Measurements from ENCODE around the gene CHP2. TPM values are rescaled to one million over a fixed set of nuclear protein-coding genes. Genes with fewer than 3 reads are reported as not detected.

Gene CHP2
- total RNA-seq, 1 experiment from 2014 or later, result 1.4 TPM

- peaks cover 5% of the 10 kb centered on the region for H3K9me3 ChIP-seq (ENCODE audit: control insufficient read depth, low read depth, low read length)
- peaks cover 3% of the 10 kb centered on the region; the same call in 1 of the 2 replicates for H3K27me3 ChIP-seq (ENCODE audit: insufficient read depth, low read length)
- H2AK5ac ChIP-seq (ENCODE audit: insufficient read length, low read length), result no peak overlapping the region
- TF ChIP-seq, protein P1, sequence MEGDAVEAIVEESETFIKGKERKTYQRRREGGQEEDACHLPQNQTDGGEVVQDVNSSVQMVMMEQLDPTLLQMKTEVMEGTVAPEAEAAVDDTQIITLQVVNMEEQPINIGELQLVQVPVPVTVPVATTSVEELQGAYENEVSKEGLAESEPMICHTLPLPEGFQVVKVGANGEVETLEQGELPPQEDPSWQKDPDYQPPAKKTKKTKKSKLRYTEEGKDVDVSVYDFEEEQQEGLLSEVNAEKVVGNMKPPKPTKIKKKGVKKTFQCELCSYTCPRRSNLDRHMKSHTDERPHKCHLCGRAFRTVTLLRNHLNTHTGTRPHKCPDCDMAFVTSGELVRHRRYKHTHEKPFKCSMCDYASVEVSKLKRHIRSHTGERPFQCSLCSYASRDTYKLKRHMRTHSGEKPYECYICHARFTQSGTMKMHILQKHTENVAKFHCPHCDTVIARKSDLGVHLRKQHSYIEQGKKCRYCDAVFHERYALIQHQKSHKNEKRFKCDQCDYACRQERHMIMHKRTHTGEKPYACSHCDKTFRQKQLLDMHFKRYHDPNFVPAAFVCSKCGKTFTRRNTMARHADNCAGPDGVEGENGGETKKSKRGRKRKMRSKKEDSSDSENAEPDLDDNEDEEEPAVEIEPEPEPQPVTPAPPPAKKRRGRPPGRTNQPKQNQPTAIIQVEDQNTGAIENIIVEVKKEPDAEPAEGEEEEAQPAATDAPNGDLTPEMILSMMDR (conservative IDR thresholded peaks at IDR 0.05), result no peak
- no CpG with 5 or more reads among the region's 2 CpGs for WGBS (ENCODE audit: extremely low coverage, insufficient read length, low lambda C conversion rate)
- H3K4me2 ChIP-seq (ENCODE audit: insufficient read depth, insufficient read length, low read length), result no peak overlapping the region
- no peak overlapping the region for H3K56ac ChIP-seq (ENCODE audit: insufficient read length, low read depth, low read length)
- Mint-ChIP-seq H3K27me3 (ENCODE audit: low read depth) (peaks cover 27% of the 10 kb centered on the region), H3K36me3 (ENCODE audit: insufficient read depth in 1 of 3, low read depth in 3 of 3) (peaks cover 2 to 19% (median 7%) of the 10 kb centered on the region in 3 experiments; a peak in 5 of 7 replicates), H3K4me3 (no peak overlapping the region), H3K9me3 (peaks cover 10 to 11% of the 10 kb centered on the region in 2 experiments), H3K4me1 (peaks cover 2 to 9% of the 10 kb centered on the region in 2 experiments; a peak in 3 of 4 replicates), H3K27ac (no peak overlapping the region)
- H3K9ac ChIP-seq (ENCODE audit: extremely low read depth, insufficient read length, low read length), result no peak overlapping the region
- no peak overlapping the region for H4K5ac ChIP-seq (ENCODE audit: insufficient read length, low read depth, low read length)
- peaks cover 8% of the 10 kb centered on the region for H3K23me2 ChIP-seq (ENCODE audit: insufficient read length, low read depth, low read length, poor library complexity, severe bottlenecking)
- H4K91ac ChIP-seq (ENCODE audit: insufficient read length, low read depth, low read length), result no peak overlapping the region
- no peak overlapping the region for H4K8ac ChIP-seq (replicated peaks; ENCODE audit: insufficient read length, low read depth, low read length)
- H4K20me1 ChIP-seq (ENCODE audit: control insufficient read depth, insufficient read depth, insufficient read length), result peaks cover 3% of the 10 kb centered on the region
- H2BK20ac ChIP-seq (ENCODE audit: low read depth, low read length, poor library complexity, severe bottlenecking), result no peak overlapping the region
- H2AFZ ChIP-seq (ENCODE audit: low read length), result no peak overlapping the region
- H3K79me2 ChIP-seq (ENCODE audit: insufficient read depth, low read length), result no peaks in the 10 kb centered on the region
- H3K27ac ChIP-seq (ENCODE audit: insufficient read length, low read depth, low read length), result no peak overlapping the region
- no peak overlapping the region for H3K4ac ChIP-seq (ENCODE audit: low read depth, low read length)
- no peak overlapping the region for H2BK12ac ChIP-seq (ENCODE audit: insufficient read length, low read depth, low read length)
- no peak for DNase-seq
- H3K4me1 ChIP-seq (ENCODE audit: insufficient read depth, low read length), result no peaks in the 10 kb centered on the region
- no peak overlapping the region for H3T11ph ChIP-seq (ENCODE audit: low read length)
- no peak overlapping the region for H3K23ac ChIP-seq (ENCODE audit: insufficient read length, low read depth, low read length)
- no peak overlapping the region for H2BK15ac ChIP-seq (ENCODE audit: low read depth, low read length)
- H2BK120ac ChIP-seq (ENCODE audit: low read depth, low read length, poor library complexity, severe bottlenecking), result no peak overlapping the region
- H3K18ac ChIP-seq (ENCODE audit: insufficient read length, low read depth, low read length), result no peak overlapping the region
- H2BK5ac ChIP-seq (ENCODE audit: insufficient read length, low read length), result no peak overlapping the region
- H3K14ac ChIP-seq (ENCODE audit: insufficient read depth, low read length), result no peak overlapping the region
- H3K79me1 ChIP-seq (ENCODE audit: insufficient read depth, low read depth, low read length, poor library complexity, severe bottlenecking), result no peaks in the 10 kb centered on the region
These were observed 44.8 kb upstream of the CHP2 start for GRCh38 chr16:23710008-23710407.
